ENCODE results near the gene ZPBP2.

ZPBP2 gene

DNA sequence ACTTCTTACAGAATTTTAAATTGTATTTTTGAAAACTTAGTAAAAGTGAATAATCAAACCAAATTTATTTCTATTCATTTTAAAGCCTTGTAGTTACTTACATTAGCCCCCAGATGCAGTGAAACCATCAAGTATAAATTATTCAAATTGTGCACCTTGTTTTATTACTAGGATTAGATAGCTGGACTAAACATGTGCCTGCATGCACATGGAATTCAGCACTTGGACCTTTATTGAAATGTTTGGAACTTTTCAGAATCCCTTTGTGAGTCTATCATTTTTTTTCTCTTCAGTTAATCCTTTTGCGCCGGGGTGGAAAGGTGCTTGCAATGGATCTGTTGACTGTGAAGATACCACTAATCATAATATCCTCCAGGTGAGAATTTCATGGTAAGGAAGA is 4.7 kb downstream of the ZPBP2 start:
- TF ChIP-seq, protein P1, sequence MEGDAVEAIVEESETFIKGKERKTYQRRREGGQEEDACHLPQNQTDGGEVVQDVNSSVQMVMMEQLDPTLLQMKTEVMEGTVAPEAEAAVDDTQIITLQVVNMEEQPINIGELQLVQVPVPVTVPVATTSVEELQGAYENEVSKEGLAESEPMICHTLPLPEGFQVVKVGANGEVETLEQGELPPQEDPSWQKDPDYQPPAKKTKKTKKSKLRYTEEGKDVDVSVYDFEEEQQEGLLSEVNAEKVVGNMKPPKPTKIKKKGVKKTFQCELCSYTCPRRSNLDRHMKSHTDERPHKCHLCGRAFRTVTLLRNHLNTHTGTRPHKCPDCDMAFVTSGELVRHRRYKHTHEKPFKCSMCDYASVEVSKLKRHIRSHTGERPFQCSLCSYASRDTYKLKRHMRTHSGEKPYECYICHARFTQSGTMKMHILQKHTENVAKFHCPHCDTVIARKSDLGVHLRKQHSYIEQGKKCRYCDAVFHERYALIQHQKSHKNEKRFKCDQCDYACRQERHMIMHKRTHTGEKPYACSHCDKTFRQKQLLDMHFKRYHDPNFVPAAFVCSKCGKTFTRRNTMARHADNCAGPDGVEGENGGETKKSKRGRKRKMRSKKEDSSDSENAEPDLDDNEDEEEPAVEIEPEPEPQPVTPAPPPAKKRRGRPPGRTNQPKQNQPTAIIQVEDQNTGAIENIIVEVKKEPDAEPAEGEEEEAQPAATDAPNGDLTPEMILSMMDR (IDR thresholded peaks at IDR 0.05), result peak; percentile 47

DNA sequence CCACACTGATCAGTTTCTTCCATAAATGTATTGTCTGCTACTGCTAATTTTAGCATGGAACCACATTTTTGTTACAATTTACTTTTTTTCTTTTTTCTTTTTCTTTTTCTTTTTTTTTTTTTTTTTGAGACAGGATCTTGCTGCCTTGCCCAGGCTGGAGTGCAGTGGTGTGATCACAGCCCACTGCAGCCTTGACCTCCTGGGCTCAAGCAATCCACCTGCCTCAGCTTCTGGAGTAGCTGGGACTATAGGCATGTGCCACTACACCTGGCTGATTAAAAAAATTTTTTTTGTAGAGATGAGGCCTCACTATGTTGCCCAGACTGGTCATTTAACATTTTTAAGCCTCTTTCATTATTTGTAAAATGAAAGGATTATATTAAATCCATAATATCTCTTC is 19.1 kb downstream of the ZPBP2 start:
- TF ChIP-seq, protein P1 (IDR thresholded peaks at IDR 0.05), result no peak

DNA sequence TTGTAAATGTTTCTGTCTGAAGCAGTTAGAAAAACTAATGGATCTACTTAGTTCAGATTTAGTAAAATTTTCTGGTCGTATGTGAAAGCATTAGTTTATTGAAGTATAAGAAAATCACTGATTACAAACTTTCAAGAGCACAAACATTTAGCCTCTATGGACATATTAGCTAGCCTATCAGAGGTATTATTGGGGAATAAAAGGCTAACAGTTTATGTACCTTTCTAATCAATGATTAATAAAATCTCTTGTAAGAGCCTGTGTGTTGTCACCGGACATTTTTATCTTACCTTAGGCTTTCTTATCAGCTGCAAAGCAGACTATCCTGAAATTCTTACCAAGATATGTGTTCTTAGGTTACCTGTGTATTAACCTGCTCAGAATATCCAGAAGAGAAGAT is 21.2 kb downstream of the ZPBP2 start:
- TF ChIP-seq, protein P1 (IDR thresholded peaks at IDR 0.05), result no peak

DNA sequence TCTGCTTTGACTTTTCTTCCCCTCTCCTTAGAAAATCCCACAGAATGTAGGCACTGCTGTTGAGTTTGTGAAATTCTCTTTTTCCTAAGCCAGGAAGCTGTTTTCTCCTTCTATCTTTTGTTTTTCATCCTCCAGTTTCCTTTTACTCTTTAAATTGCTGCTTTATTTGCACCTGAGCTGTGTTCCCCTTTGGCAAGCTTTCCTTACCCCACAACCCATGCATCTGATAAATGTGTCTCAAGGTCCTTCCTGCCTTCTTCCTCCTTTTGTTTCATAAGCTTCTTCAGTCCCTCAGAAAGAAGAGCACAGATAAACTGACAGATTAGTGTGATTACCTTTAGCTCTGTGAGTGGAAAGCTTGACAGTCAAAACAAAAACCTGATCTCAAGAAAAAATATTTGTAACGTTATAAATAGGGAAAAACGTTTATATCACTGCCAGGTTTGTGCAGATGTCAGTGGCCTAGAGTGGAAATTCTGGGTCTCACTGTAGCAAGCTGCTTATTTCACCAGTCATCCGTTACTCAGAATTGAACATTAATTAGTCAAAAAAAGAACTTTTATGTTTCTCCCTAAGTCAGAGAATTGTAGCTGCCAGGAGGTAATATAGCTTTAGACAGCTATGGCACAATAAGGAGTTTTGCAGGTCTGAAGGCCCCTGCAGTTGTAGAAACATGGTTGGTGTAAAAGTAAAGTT is 26.8 kb downstream of the ZPBP2 start:
- TF ChIP-seq, protein P1 (IDR thresholded peaks at IDR 0.05), result no peak

DNA sequence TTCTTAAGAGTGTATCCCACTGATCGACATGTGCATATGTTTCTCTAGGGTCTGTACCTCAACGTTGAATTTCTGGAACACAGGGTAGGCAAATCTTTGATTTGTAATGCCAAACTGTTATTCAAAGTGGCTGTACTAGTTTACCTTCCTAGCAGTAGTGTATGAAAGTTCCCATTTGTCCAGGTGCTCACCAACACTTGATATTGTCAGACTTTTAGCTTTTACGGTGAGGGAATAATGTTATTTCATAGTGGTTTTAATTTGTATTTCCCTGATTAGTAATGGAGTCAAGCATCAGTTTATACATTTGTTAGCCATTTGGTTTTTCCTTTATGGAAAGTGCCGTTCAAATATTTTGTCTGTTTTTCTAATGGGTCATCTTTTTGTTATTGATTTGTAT is 30.1 kb downstream of the ZPBP2 start:
- TF ChIP-seq, protein P1 (IDR thresholded peaks at IDR 0.05), result no peak

DNA sequence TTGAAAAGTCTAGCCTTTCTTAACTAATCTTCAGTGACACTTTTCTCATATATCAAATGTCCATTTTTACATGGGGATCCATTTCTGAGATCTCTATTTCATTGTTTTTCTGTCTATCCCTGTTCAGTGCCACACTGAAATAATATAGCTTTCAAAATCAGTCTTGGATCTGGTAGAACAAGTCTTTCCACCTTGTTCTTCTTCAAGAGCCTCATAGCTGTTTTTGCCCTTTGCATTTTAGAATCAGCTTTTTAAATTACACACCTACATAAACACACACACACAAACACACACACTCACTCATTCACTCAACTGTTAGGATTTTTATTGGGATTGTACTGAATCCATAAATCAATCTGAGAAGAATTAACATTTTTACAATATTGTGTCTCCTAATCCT is 31.2 kb downstream of the ZPBP2 start:
- TF ChIP-seq, protein P1 (IDR thresholded peaks at IDR 0.05), result no peak

DNA sequence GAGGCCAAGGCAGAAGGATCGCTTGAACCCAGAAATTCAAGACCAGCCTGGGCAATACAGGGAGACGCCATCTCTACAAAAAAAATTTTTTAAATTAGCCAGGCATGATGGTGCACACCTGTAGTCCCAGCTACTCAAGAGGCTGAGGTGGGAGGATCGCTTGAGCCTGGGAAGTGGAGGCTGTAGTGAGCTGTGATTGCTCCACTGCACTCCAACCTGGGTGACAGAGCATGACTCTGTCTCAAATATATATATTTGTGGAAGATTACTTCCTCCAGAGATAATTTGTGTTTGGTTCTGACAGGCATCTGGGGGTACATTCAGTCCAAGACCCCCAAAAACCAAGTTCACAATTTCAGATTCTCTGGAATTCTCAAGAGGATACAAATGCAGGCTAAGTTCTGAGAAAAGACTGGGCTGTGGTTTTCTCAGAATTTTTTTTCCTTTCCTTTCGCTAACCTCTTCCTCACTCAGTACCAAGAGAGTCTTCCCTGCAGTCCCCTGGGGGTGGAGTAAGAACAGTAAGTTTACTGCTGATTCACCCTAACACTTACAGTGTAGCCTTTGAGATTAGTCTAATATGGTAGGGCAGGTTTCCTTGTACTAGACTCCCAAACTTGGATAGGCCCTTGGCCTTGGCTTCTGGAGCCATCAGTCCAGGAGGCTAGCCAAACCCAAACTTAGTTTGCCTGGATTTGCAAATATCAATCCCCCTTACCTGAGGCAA is 35.3 kb downstream of the ZPBP2 start:
- TF ChIP-seq, protein P1 (IDR thresholded peaks at IDR 0.05), result no peak

All from LNCAP (cell line).